Measurements from ENCODE around the gene SMIM35.

SMIM35 gene

GRCh38 chr11:118108513-118108912 is 21.8 kb upstream of the SMIM35 start:
- no peak overlapping the region for H3K27ac ChIP-seq (ENCODE audit: low read depth, low read length, severe bottlenecking)
- H3K4me1 ChIP-seq (ENCODE audit: control insufficient read depth, insufficient read depth, low read length, poor library complexity, severe bottlenecking), result no peaks in the 10 kb centered on the region
- H3K36me3 ChIP-seq (ENCODE audit: control insufficient read depth, insufficient read depth, low read length), result no peaks in the 10 kb centered on the region
- H3K9me3 ChIP-seq (ENCODE audit: control insufficient read depth, low read length), result no peaks in the 10 kb centered on the region
- no peak overlapping the region for H3K4me3 ChIP-seq (ENCODE audit: extremely low read depth, insufficient read depth, low read length, poor library complexity, severe bottlenecking)
- 51 to 56% methylated on average over 4 to 5 of the region's 5 CpGs for WGBS, 2 experiments (ENCODE audit: insufficient coverage in 2 of 2)

GRCh38 chr11:118106789-118107335 is 20.1 kb upstream of the SMIM35 start:
- no peak overlapping the region for H3K4me3 ChIP-seq (ENCODE audit: extremely low read depth, insufficient read depth, low read length, poor library complexity, severe bottlenecking)
- H3K4me1 ChIP-seq (ENCODE audit: control insufficient read depth, insufficient read depth, low read length, poor library complexity, severe bottlenecking), result no peaks in the 10 kb centered on the region
- no peaks in the 10 kb centered on the region for H3K9me3 ChIP-seq (ENCODE audit: control insufficient read depth, low read length)
- 91% methylated on average over 2 of the region's 2 CpGs; no CpG with 5 or more reads in 1 of the 2 experiments for WGBS, 2 experiments (ENCODE audit: insufficient coverage in 2 of 2)
- H3K27ac ChIP-seq (ENCODE audit: low read depth, low read length, severe bottlenecking), result no peak overlapping the region
- H3K36me3 ChIP-seq (ENCODE audit: control insufficient read depth, insufficient read depth, low read length), result no peaks in the 10 kb centered on the region

GRCh38 chr11:118105657-118106305 is 19.0 kb upstream of the SMIM35 start:
- H3K36me3 ChIP-seq (ENCODE audit: control insufficient read depth, insufficient read depth, low read length), result no peaks in the 10 kb centered on the region
- H3K27ac ChIP-seq (ENCODE audit: low read depth, low read length, severe bottlenecking), result no peak overlapping the region
- H3K9me3 ChIP-seq (ENCODE audit: control insufficient read depth, low read length), result no peaks in the 10 kb centered on the region
- H3K4me1 ChIP-seq (ENCODE audit: control insufficient read depth, insufficient read depth, low read length, poor library complexity, severe bottlenecking), result no peaks in the 10 kb centered on the region
- 90 to 93% methylated on average over 1 to 4 of the region's 4 CpGs for WGBS, 2 experiments (ENCODE audit: insufficient coverage in 2 of 2)
- H3K4me3 ChIP-seq (ENCODE audit: extremely low read depth, insufficient read depth, low read length, poor library complexity, severe bottlenecking), result no peak overlapping the region

GRCh38 chr11:118104491-118104890 is 17.7 kb upstream of the SMIM35 start:
- H3K27ac ChIP-seq (ENCODE audit: low read depth, low read length, severe bottlenecking), result no peak overlapping the region
- WGBS, 2 experiments (ENCODE audit: insufficient coverage in 2 of 2), result 86 to 95% methylated on average over 5 to 6 of the region's 6 CpGs

GRCh38 chr11:118102721-118103261 is 16.0 kb upstream of the SMIM35 start:
- Histone ChIP-seq H3K4me3 (ENCODE audit: extremely low read depth, insufficient read depth, low read length, poor library complexity, severe bottlenecking) (no peak overlapping the region), H3K36me3 (ENCODE audit: control insufficient read depth, insufficient read depth, low read length) (no peaks in the 10 kb centered on the region), H3K4me1 (ENCODE audit: control insufficient read depth, insufficient read depth, low read length, poor library complexity, severe bottlenecking) (no peaks in the 10 kb centered on the region), H3K9me3 (ENCODE audit: control insufficient read depth, low read length) (no peaks in the 10 kb centered on the region), H3K27ac (ENCODE audit: low read depth, low read length, severe bottlenecking) (no peak overlapping the region)
- WGBS, 2 experiments (ENCODE audit: insufficient coverage in 2 of 2), result 85 to 86% methylated on average over 9 to 10 of the region's 13 CpGs

More at GRCh38 chr11:118104491-118104890, 17.7 kb upstream of the SMIM35 start:
- Histone ChIP-seq H3K4me1 (ENCODE audit: control insufficient read depth, insufficient read depth, low read length, poor library complexity, severe bottlenecking) (no peaks in the 10 kb centered on the region), H3K36me3 (ENCODE audit: control insufficient read depth, insufficient read depth, low read length) (no peaks in the 10 kb centered on the region), H3K4me3 (ENCODE audit: extremely low read depth, insufficient read depth, low read length, poor library complexity, severe bottlenecking) (no peak overlapping the region), H3K9me3 (ENCODE audit: control insufficient read depth, low read length) (no peaks in the 10 kb centered on the region)

- no peaks in the 10 kb centered on the region for H3K9me3 ChIP-seq (ENCODE audit: control insufficient read depth, low read length)
- H3K4me3 ChIP-seq (ENCODE audit: extremely low read depth, insufficient read depth, low read length, poor library complexity, severe bottlenecking), result no peak overlapping the region
- no peak overlapping the region for H3K27ac ChIP-seq (ENCODE audit: low read depth, low read length, severe bottlenecking)
- 90 to 92% methylated on average over 2 of the region's 3 CpGs for WGBS, 2 experiments (ENCODE audit: insufficient coverage in 2 of 2)
- H3K36me3 ChIP-seq (ENCODE audit: control insufficient read depth, insufficient read depth, low read length), result no peaks in the 10 kb centered on the region
- H3K4me1 ChIP-seq (ENCODE audit: control insufficient read depth, insufficient read depth, low read length, poor library complexity, severe bottlenecking), result no peaks in the 10 kb centered on the region
These were observed 14.0 kb upstream of the SMIM35 start for GRCh38 chr11:118100691-118101232.

- H3K4me1 ChIP-seq (ENCODE audit: control insufficient read depth, insufficient read depth, low read length, poor library complexity, severe bottlenecking), result no peaks in the 10 kb centered on the region
- H3K4me3 ChIP-seq (ENCODE audit: extremely low read depth, insufficient read depth, low read length, poor library complexity, severe bottlenecking), result no peak overlapping the region
- H3K9me3 ChIP-seq (ENCODE audit: control insufficient read depth, low read length), result no peaks in the 10 kb centered on the region
- WGBS, 2 experiments (ENCODE audit: insufficient coverage in 2 of 2), result 83 to 87% methylated on average over 7 to 9 of the region's 10 CpGs
- no peak overlapping the region for H3K27ac ChIP-seq (ENCODE audit: low read depth, low read length, severe bottlenecking)
- H3K36me3 ChIP-seq (ENCODE audit: control insufficient read depth, insufficient read depth, low read length), result no peaks in the 10 kb centered on the region
These were observed 13.2 kb upstream of the SMIM35 start for GRCh38 chr11:118099838-118100556.

GRCh38 chr11:118098996-118099837 is 12.5 kb upstream of the SMIM35 start:
- WGBS, 2 experiments (ENCODE audit: insufficient coverage in 2 of 2), result 63 to 66% methylated on average over 4 to 7 of the region's 11 CpGs
- Histone ChIP-seq H3K27ac (ENCODE audit: low read depth, low read length, severe bottlenecking) (no peak overlapping the region), H3K36me3 (ENCODE audit: control insufficient read depth, insufficient read depth, low read length) (no peaks in the 10 kb centered on the region), H3K4me3 (ENCODE audit: extremely low read depth, insufficient read depth, low read length, poor library complexity, severe bottlenecking) (no peak overlapping the region), H3K9me3 (ENCODE audit: control insufficient read depth, low read length) (no peaks in the 10 kb centered on the region), H3K4me1 (ENCODE audit: control insufficient read depth, insufficient read depth, low read length, poor library complexity, severe bottlenecking) (no peaks in the 10 kb centered on the region)

GRCh38 chr11:118095967-118096367 is 9.2 kb upstream of the SMIM35 start:
- Histone ChIP-seq H3K4me3 (ENCODE audit: extremely low read depth, insufficient read depth, low read length, poor library complexity, severe bottlenecking) (no peak overlapping the region), H3K4me1 (ENCODE audit: control insufficient read depth, insufficient read depth, low read length, poor library complexity, severe bottlenecking) (no peaks in the 10 kb centered on the region), H3K36me3 (ENCODE audit: control insufficient read depth, insufficient read depth, low read length) (no peaks in the 10 kb centered on the region), H3K27ac (ENCODE audit: low read depth, low read length, severe bottlenecking) (no peak overlapping the region), H3K9me3 (ENCODE audit: control insufficient read depth, low read length) (no peaks in the 10 kb centered on the region)
- no CpG with 5 or more reads among the region's 1 CpG for WGBS, 2 experiments (ENCODE audit: insufficient coverage in 2 of 2)

GRCh38 chr11:118095493-118095892 is 8.7 kb upstream of the SMIM35 start:
- Histone ChIP-seq H3K27ac (ENCODE audit: low read depth, low read length, severe bottlenecking) (no peak overlapping the region), H3K4me3 (ENCODE audit: extremely low read depth, insufficient read depth, low read length, poor library complexity, severe bottlenecking) (no peak overlapping the region), H3K9me3 (ENCODE audit: control insufficient read depth, low read length) (no peaks in the 10 kb centered on the region), H3K4me1 (ENCODE audit: control insufficient read depth, insufficient read depth, low read length, poor library complexity, severe bottlenecking) (no peaks in the 10 kb centered on the region), H3K36me3 (ENCODE audit: control insufficient read depth, insufficient read depth, low read length) (no peaks in the 10 kb centered on the region)
- 84 to 91% methylated on average over 4 of the region's 4 CpGs for WGBS, 2 experiments (ENCODE audit: insufficient coverage in 2 of 2)

All from mesodermal cell (in vitro differentiated cells).